Placental epithelial cell (primary cell): ENCODE results near the gene SUGCT. TPM values are rescaled to one million over a fixed set of nuclear protein-coding genes. Genes with fewer than 3 reads are reported as not detected.

Experiments used
- small RNA-seq: library from RNA; depleted of rRNA; stranded (forward); fragments of <200 nt; gene quantifications from one replicate; pipeline ENCODE3, GENCODE V24; 2012
- total RNA-seq: library from RNA; depleted of rRNA; stranded (reverse); fragments of >200 nt; gene quantifications from 2 replicates; pipeline ENCODE4 v1.2.3, GENCODE V29; 2012

SUGCT gene
- total RNA-seq = 2.4 and 3.1 TPM in 2 replicates

GRCh38 chr7:40134428-40135316 lies at the start of gene SUGCT, which contains the start of gene MPLKIP:
SUGCT (plus strand) TSS chr7:40135005.
MPLKIP (minus strand) TSS chr7:40134622; CDS start chr7:40134567, 55 bp downstream.

Small RNA genes within 50 kb of the gene (small RNA-seq; reads per million reads assigned to genes)
- gene AC006023.1 (0.09 reads per million), gene AC006023.2 (not detected)

Other genes with a start within 250 kb of the SUGCT start
- 57.5 and 80.1 TPM in 2 replicates for gene CDK13, start 184.7 kb upstream of the SUGCT start, total RNA-seq
- 6.3 and 28.0 TPM in 2 replicates for gene MPLKIP, start 383 bp upstream of the SUGCT start, total RNA-seq